ENCODE data around the gene ADAMTS9.
A peak's percentile ranks its signal among the peaks of the same experiment; 100 is the strongest.

The ADAMTS9 gene

DNA sequence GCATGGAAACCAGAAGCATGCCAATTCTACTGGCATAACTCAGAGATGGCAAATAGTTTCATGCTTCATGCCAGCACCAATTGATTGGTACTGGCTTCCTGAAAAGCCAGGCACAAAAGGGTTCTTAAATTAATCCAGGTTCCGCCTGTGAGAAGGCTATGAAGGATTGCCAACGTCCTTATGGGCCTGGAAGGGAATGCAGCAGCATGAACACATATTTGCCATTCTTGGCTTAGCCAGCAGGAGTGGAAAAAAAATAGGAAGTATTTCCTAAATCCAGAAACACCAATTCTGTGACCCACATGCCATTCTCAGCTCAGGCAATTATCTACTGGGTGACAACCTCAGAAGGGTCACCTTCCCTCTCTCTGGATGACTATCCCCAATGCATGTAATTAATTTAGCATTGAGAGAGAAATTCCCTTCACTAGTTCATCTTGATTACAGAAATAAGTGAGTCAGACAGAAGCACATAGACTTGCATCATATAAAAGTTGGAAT lies 36.0 kb downstream of the ADAMTS9 start:
- DNase-seq: no peak

DNA sequence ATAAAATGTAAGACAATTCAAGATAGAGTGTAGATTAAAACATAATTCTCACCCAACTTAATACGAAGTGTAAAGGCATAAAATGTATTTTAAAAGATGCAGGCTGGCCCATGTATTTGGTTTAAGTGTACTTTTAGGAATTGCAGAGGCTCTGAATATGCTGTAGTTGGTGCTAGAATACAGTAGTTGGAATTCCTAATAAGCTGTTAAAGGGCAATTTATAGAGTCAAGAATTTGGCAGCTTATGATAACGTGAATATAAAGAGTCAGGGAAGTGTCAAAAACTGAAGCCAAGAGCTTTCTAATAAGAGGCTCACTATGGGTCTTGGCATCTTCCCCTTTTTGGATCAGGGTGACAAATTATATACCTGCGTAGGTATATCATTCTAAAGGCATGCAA lies 36.5 kb downstream of the ADAMTS9 start:
- DNase-seq: no peak

DNA sequence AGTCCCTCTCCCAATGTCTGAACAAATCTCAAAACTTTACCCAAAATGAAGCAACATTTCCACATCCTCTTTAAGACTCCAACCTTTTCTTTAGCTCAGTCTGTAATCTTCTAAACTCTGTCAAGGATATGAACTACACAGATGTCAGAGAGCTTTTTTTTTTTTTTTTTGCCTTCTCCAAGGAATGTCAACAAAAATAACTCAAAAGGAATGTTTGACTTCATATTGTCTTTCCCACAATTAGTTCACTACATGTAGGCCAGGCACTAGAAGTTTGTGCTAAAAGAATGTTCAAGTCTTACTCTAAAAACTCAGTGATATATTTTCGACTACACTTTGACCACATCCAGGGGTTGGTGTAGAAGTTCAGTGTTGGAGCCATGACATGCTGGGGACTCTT lies 37.1 kb downstream of the ADAMTS9 start:
- no peak for DNase-seq

DNA sequence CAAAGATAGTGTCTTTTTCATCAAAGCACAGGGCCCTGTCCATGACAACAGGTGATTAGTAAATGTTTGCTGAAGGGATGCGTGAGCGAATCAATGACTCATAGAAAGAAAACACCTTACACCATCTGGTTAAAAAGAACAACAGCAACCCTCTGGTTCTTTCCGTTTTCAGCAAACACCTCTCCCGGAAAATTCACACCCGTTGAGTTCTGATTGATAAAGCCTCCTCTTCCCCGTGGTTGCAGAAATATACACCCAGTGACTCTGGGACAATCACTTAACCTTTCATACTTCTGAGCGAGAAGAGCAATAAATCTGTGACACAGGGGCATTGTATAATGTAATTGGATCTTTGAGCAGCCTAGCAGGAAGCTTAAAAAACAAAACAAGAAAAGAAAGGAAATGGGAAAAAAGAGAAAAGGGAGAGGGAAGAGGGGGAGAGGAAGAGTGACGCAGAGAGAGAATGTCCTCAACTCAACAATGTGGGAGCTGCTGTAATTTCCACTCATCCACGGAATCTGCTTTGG lies 37.6 kb downstream of the ADAMTS9 start:
- DNase-seq: peak; percentile 21

DNA sequence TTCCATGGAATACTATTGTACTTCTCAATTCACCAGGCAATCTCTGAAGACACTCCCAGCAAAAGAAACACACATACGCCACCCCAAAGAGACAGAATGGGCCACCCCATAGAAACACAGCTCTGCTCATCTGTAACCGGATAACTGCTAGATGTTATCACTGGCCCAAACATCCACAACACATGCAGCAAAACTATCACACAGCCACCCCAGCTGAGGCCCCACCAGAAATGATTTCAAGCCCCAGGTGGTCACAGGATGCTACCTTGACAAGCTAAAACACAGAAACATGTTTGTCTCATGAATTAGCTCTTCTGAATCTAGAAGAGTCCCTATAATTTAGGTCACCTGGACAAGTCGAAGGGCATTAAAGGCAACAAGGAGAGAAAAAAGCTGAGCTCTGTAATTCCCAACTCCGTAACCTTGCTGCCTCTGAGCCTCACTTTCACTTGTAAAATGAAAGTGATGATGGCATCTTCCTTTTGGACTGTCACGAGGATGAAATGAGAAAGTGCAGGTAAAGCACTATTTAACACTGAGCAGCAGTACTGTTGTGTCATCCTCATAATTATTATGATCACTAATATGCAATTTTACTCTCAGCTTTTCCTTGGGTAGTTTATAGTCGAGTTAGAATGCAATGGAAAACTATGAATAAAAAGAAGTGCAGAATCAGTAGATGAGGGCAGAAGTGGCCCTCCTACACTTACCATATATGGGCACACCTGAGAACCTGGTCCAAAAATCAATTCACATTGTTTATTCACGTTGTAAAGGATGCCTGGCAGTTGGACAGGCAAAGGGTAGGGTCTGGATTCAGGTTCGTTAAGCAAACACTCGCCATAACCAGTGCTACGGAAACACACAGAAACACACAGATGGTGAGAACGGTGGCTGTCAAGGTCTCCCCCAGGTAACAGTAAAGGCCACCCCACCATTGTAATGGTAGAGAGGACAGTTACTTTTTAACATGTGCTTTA lies 38.6 kb downstream of the ADAMTS9 start:
- no peak for DNase-seq

DNA sequence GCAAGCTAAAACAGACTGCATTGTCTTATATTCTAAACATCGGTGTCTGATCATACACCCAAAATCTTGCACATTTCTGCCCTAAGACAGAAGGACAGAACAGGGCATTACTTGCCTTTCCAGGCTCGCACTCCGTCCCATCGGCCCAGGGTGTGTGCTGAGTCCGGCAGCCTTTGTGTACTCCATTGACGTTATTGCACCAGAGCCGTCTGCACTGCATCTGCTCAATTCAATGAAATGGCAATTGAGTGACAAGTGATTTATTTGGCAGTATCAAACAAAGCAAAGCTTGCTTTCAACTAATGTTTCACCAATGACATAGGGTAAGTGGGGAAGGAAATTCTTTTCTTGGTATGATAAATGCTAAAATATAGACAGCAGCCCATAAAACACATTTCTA lies 40.0 kb downstream of the ADAMTS9 start:
- no peak for DNase-seq

DNA sequence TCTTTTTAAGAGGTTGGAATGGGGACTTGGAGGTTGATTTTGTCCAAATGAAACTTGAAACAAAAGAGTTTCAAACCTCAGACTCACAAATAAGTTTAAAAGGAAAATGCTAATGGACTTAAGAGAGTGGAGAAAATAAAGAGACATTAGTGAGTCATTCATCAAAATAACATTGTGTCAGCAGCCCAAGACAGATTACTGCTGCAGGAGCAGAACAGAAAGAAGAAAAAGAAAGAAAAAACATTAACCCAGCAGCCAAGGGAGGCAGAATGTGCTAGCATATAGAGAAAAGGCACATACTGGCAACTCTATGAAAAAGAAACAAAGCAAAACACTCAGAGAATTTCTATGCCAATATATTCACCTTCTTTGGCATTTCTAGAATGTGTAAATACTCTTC lies 42.6 kb downstream of the ADAMTS9 start:
- no peak for DNase-seq

DNA sequence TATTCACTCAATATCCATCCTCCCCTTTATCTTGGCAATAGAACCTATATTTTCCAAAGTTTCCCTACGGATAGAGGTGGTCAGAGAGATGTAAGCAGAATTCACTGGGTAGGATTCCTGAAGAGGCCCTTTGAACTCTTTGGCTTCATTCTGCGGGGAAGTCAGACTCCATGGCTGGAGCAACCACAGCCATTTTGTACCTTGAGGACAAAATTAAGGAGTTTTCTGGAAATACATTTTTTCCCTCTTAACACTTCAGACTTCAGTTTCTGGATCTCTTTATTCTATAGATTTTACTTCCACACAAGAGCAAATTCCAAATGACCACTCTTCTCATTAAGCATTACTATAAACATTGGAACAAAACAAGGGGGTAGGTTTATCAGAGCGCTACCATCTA lies 43.3 kb downstream of the ADAMTS9 start:
- DNase-seq: no peak

DNA sequence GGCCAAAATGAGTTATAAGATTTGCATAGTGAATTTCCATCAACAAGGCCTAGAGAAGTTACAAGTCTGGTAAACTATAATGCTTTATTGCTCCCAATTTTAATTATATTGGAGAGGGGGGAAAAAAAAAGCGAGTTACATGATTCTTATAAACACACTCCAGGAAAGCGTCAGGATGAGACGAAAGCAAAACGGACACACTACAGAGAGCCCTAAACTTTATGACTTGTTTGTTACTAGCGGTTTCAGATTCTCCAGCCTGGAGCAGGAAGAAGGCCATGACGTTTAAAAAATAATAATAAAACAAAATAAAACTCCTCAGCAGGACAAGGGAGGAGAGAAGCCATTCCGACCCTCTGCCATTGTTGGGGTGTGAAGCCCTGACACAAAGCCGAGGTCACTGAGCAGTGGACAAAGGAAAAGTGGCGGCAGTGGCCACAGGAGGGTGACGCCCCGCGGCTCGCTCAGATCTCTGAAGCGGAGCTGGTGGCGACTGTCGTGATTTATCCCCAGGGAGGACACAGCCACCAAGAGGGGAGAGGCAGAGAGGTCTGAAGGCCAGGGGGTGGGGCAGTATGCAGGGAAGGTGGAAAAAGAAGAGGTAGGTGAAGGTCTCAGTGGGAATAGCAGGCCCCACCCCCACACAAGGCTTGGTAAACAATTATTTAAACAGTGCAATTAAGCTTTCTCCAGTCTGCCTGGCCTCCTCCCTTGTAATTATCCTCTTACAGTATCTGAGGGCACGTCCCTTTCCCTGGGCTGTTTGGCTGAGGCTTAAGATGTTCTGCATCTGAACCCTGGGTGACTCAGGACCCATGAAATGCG lies 45.3 kb downstream of the ADAMTS9 start:
- DNase-seq: no peak

DNA sequence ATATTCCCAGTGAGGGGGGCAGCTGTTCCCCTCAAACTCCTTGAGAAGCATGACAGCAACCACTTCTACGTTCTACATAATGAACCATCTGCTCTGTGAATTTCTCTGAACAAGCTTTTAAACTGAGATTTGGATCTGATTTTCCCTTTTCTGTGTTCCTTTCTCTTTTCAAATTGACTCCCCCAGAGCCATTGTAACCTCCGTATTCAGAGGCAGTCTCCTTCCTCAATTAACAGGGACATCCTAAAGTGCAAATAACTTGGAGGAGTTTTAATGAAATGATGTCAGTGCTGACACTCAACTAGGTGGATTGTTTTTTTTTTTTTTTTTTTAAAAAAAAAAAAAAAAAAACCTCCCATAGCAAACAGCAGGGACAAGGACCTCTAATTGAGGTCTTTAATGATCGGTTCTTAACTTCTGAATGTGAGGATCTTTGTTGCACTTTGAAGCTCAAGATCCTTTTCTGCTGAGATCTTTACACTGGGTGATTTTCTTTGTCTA lies 48.8 kb downstream of the ADAMTS9 start:
- DNase-seq: no peak

DNA sequence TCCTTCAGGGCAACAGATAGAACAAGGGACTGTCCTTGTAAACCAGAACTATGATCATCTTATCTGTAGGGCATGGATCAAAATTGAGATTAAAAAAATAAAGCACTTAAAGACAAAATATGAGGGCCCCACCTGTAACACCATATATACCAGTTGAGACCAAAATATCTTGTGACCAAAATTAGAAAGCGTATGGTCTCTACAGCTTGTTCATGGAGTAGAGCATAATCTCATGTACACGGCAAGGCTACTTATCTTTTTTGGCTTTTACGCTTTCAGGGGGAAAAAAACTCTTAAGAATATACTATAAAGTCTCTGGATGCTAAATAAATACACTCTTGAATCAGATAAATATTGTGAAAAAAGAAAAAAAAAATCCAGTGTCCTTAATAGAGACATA lies 49.3 kb downstream of the ADAMTS9 start:
- DNase-seq: no peak

DNA sequence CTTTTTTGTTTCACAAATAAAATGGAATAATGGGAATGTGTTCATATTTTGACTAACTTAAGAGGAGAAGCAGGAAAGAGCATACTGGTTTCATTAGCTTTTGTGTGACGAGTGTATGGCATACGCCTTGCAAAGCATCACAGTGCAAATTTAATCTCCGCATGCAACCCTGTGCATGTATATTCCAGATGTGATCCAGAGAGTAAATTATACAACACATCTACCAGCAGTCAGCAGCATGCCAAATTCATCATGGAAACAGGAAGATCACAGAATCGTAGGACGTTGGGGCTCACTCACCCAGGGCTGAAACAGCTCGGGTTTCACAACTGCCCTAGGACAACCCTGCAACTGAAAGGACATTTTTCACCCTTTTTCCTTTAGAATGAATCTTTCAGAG lies 53.4 kb downstream of the ADAMTS9 start:
- no peak for DNase-seq

DNA sequence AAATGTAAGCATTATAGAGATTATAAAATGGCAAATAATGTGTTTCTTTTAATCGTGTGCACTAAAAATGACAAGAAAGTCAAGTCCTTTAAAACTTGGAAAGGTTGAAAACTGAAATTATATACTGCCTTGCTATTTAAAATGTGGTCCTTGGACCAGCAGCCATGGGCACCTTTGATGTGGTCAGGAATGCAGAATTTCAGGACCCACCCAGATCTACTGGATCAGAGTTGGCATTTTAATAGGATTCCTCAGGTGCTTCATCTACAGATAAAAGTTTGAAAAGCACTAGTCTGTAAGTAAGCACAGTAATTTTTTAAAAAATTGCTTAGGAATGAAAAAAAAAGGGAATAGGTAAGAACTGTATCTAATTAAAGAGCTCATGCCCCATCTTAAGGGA lies 55.8 kb downstream of the ADAMTS9 start:
- no peak for DNase-seq

DNA sequence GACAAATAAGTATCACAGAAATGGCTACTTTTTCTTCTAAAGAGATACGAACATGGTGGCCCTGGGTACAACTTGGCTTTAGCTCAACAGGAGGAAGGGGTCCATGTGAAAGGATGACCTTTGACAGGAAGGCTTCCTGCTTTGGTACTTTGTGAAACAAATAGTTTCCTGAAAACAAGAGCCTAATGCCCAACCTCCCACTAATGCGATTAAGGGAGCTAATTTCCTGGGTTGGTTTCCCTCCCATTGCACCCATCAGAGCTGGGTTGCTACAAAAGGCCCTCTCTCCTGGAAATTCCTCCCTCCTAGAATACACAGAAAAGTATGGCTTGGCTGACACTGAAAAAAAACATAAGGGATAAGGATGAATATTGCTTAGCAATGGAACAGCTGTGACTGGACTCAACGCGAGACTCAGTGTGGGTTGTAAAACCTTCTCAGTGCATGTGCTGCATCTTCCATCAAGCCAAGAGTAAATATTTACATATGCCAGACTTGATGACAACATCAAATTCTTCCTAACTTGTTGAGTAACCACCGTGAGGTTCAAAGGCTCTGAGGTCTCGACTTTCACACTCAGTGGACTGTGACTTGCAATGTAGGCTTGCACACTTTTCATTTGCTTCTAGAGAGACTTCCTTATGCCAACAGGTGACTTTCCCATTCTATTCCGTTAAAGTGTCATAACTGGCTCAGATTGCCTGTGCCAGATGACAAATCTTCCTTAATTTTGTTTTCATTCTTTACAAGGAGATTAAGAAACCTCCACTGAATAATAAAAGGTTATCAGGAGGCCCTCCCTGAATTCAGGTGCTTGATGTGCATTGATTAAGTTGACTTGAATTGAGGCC lies 60.1 kb downstream of the ADAMTS9 start:
- no peak for DNase-seq

DNA sequence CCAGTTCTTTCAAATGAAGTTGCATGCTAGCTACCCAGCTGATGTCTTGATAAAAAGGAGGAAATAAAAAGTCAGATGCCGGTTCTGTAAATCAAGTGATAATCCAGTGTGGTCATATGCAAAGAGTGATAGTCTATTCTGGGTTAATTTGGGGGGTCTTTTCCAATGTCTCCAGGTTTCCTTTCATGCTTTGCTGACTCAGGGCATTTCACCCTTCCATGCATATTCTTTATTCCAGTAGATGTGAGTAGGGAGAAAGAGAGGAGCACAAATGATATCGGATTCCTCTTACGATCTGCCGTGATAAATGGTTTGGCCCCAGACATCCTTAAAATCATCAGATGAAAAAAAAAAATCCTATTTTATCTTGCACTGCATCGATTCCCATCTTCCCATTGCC lies 60.8 kb downstream of the ADAMTS9 start:
- no peak for DNase-seq

DNA sequence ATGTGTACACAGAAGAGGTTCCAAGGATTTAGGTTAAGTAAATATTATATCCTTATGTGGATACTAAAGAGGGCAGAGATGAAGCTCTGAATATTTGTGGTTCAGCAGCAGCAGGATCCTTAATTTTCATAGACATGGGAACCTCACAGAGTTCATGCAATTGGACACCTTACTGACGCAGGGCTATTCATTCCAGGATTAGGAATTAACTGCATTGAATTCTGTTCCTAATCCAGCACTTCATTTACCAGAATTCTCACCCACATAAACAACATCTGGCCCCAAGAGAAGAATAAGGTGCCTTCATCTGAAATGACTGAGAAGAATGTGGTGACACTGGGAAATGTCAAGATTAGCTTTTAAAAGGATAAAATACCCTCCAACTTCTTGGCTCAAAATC lies 62.4 kb downstream of the ADAMTS9 start:
- no peak for DNase-seq

DNA sequence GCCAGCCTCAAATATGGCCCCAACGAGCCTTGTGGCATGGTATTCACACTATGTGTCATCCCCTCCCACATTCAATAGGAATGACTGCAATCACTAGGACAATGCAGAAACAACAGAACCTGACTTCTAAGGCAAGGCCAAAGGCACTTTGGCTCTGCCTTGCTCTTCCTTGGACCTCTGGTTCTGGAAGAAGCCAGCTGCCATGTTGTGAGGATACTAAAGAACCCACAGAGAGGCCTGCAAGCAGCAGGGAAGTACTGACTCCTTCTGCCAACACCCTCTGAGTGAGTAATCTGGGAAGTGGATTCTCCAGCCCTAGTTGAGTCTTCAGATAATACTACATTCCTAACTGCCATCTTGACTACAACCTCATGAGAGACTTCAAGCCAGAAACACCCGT lies 64.7 kb downstream of the ADAMTS9 start:
- no peak for DNase-seq

DNA sequence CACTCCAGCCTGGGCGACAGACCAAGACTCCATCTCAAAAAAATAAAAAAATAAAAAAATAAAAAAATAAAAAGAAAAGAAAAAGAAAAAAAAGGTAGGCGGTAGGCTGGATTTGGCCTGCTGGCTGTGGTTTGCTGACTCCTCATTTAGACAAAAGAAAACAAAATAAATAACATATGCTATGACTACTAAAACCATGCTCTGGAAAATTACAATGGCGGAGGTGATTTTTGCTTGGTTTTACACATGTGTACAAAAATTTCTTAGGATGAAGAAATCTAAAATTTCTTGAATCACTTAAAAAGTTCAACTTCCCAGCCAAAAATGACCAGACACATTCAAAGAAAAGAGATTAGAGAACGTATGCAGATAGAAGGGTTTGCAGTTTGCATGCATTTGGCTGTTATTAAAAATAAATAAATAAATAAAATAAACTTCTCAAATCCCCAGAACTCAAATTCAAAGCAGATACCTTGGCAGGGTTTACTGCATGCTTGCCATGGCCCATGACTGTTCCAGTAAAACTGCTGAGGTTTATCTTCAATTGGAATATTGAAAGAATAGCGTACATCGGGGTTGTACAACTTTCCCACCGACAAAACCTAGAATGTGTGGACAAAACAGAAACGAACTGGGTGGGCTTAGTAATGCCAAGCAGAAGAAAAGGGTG lies 65.9 kb downstream of the ADAMTS9 start:
- DNase-seq: no peak

DNA sequence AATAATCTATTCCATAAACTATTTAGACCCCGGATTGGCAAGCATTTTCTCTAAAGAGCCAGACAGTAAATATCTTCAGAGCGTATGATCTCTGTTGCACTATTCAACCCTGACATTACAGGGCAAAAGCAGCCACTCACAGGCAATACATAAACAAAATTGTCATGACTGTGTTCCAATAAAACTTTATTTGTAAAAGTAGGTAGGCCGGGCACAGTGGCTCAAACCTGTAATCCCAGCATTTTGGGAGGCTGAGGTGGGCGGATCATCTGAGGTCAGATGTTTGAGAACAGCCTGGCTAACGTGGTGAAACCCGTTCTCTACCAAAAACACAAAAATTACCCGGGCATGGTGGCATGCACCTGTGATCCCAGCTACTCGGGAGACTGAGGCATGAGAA lies 66.5 kb downstream of the ADAMTS9 start:
- DNase-seq: no peak

DNA sequence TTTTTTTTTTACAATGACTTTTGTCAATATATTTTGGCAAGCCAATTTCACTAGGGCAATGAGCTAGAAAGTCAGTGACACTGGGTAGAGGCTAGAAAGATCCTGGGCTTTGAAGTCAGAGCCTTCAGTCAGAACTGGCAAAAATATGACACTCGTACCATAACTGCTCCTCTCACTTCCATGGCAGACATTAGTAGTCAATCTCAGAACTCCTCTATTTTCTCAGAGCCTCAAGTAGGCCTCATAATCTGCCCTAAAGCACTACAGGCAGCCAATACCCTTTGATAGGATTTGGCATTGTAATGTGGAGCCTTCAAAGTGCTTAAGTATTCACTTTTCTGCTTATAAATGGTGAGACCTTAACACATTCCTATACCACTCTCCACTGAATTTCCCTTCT lies 67.8 kb downstream of the ADAMTS9 start:
- no peak for DNase-seq

DNA sequence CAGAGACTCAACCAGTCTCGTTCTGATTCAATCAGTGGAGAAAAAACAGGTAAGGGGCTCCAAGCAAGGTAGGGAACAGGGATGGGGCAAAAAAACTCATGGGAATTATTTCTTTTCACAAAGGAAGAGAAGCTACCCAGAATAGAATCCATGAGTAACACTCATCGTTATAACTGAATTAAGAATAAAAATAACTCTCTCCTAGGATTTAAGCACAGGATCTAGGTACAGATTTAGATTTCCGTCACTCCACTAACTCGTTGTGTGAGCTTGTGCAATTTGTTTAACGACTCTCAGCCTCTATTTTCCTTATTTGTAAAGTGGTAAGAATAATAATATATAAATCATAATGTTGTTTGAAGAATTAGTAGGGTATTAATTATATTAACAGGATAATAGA lies 68.6 kb downstream of the ADAMTS9 start:
- no peak for DNase-seq

DNA sequence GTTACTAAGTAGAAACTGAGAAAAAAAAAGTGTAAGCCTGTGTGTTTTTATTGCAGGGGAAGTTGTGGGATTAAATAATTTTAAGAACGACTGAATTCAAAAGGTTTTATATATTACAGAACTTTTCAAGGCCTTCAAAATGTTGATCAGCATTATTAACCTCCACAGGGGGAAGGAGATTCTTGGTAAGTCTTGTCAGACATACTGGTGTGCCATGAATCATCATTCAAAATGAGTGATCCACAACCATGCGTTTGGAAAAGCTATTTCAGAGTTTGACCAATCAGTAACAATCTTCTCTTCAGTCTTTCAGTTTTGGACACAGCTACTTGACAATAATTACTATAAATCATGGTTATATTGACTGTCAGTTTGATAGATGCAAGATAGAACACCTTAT lies 70.2 kb downstream of the ADAMTS9 start:
- DNase-seq: no peak
